ENCODE measurements around the gene NMD3. TPM values are rescaled to one million over a fixed set of nuclear protein-coding genes. Genes with fewer than 3 reads are reported as not detected.

NMD3 gene
- total and polyA plus RNA-seq, 8 donors: 15.7 to 54.5 (median 41.1) TPM

- intact Hi-C loops (cut with DNase I): no loop called here
- no peak overlapping the region for H3K27ac ChIP-seq
- H3K4me1 ChIP-seq: no peaks in the 10 kb centered on the region
- 87% methylated on average over 3 of the region's 3 CpGs for WGBS, 2 donors
- H3K36me3 ChIP-seq: no peaks in the 10 kb centered on the region
- ATAC-seq: no peak
- no peak for FAIRE-seq
- no peaks in the 10 kb centered on the region for H3K27me3 ChIP-seq
- no peaks in the 10 kb centered on the region for H3K9me3 ChIP-seq
- TF ChIP-seq, protein P1, sequence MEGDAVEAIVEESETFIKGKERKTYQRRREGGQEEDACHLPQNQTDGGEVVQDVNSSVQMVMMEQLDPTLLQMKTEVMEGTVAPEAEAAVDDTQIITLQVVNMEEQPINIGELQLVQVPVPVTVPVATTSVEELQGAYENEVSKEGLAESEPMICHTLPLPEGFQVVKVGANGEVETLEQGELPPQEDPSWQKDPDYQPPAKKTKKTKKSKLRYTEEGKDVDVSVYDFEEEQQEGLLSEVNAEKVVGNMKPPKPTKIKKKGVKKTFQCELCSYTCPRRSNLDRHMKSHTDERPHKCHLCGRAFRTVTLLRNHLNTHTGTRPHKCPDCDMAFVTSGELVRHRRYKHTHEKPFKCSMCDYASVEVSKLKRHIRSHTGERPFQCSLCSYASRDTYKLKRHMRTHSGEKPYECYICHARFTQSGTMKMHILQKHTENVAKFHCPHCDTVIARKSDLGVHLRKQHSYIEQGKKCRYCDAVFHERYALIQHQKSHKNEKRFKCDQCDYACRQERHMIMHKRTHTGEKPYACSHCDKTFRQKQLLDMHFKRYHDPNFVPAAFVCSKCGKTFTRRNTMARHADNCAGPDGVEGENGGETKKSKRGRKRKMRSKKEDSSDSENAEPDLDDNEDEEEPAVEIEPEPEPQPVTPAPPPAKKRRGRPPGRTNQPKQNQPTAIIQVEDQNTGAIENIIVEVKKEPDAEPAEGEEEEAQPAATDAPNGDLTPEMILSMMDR (IDR thresholded peaks at IDR 0.05): no peak
- no peak for DNase-seq
- H3K4me3 ChIP-seq: no peak overlapping the region
Measured at GRCh38 chr3:161296814-161297213, 75.7 kb downstream of the NMD3 start.

Other genes starting within 250 kb of the NMD3 start
- gene B3GALNT1, start 116.0 kb upstream of the NMD3 start, total RNA-seq: 1 to 10 TPM; 4.2 to 7.7 (median 5.0) TPM
- 1 to 10 TPM; 2.0 to 5.7 TPM for gene B3GALNT1, start 116.0 kb upstream of the NMD3 start, polyA plus RNA-seq
- gene SPTSSB, start 150.2 kb downstream of the NMD3 start, total RNA-seq: 1 to 10 TPM in 3 of 6 donors, under 1 TPM in 3; 0.23 to 6.6 (median 1.2) TPM
- 1 to 10 TPM; 1.2 to 8.0 TPM for gene SPTSSB, start 150.2 kb downstream of the NMD3 start, polyA plus RNA-seq